ENCODE results near the gene GSS. TPM values are rescaled to one million over a fixed set of nuclear protein-coding genes. Genes with fewer than 3 reads are reported as not detected.

The GSS gene
- total and polyA plus RNA-seq, 4 donors: 20.8 to 38.8 (median 35.4) TPM

DNA sequence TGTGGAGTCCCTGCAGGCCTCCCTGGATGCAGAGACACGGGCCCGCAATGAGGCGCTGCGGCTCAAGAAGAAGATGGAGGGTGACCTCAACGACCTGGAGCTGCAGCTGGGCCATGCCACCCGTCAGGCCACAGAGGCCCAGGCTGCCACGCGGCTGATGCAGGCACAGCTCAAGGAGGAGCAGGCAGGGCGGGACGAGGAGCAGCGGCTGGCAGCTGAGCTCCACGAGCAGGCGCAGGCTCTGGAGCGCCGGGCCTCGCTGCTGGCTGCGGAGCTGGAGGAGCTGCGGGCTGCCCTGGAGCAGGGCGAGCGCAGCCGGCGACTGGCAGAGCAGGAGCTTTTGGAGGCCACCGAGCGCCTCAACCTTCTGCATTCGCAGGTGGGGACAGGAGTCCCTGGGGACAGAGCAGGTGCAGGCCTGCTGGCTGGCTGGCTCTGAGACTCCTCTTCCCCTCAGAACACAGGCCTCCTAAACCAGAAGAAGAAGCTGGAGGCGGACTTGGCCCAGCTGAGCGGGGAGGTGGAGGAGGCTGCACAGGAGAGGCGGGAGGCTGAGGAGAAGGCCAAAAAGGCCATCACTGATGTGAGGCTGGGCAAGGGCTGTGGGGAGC lies 44.8 kb upstream of the GSS start:
- no peak overlapping the region for H3K27ac ChIP-seq (ENCODE audit: low read depth in 1 of 2, low read length in 2 of 2)
- no peak for DNase-seq (ENCODE audit: low spot score)
- H3K36me3 ChIP-seq (ENCODE audit: control insufficient read depth in 4 of 4, insufficient read depth in 3 of 4, low read depth in 1 of 4, low read length in 3 of 4): peaks cover 30 to 85% (median 34%) of the 10 kb centered on the region in 4 donors
- H3K4me1 ChIP-seq (ENCODE audit: control insufficient read depth in 4 of 4, insufficient read depth in 4 of 4, low read length in 3 of 4): peaks cover 2 to 23% (median 10%) of the 10 kb centered on the region in 4 donors
- no peaks in the 10 kb centered on the region for H3K27me3 ChIP-seq (ENCODE audit: control insufficient read depth in 4 of 4, insufficient read depth in 4 of 4, low read length in 3 of 4)
- H3K9ac ChIP-seq (ENCODE audit: low read depth in 1 of 2, low read length in 2 of 2): no peak overlapping the region
- 96% methylated on average over 28 of the region's 28 CpGs for WGBS
- H3K9me3 ChIP-seq (ENCODE audit: control insufficient read depth in 4 of 4, low read length in 3 of 4): no peaks in the 10 kb centered on the region
- TF ChIP-seq, protein P1, sequence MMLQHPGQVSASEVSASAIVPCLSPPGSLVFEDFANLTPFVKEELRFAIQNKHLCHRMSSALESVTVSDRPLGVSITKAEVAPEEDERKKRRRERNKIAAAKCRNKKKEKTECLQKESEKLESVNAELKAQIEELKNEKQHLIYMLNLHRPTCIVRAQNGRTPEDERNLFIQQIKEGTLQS (IDR thresholded peaks at IDR 0.05): no peak
- TF ChIP-seq YY1 (IDR thresholded peaks at IDR 0.05) (no peak), TAF1 (conservative IDR thresholded peaks at IDR 0.05) (no peak), GABPA (IDR thresholded peaks at IDR 0.05 in 1 of 2, conservative IDR thresholded peaks at IDR 0.05 in 1 of 2) (no peak), RAD21 (IDR thresholded peaks at IDR 0.05) (no peak), FOXA1 (IDR thresholded peaks at IDR 0.05) (no peak), SP1 (IDR thresholded peaks at IDR 0.05) (no peak), EGR1 (IDR thresholded peaks at IDR 0.05; ENCODE audit: low read depth in 2 of 2) (no peak), RXRA (IDR thresholded peaks at IDR 0.05) (no peak), FOXA2 (IDR thresholded peaks at IDR 0.05) (no peak), HNF4G (IDR thresholded peaks at IDR 0.05) (no peak), JUND (IDR thresholded peaks at IDR 0.05) (no peak), HNF4A (conservative IDR thresholded peaks at IDR 0.05) (no peak)
- TF ChIP-seq, protein P2, sequence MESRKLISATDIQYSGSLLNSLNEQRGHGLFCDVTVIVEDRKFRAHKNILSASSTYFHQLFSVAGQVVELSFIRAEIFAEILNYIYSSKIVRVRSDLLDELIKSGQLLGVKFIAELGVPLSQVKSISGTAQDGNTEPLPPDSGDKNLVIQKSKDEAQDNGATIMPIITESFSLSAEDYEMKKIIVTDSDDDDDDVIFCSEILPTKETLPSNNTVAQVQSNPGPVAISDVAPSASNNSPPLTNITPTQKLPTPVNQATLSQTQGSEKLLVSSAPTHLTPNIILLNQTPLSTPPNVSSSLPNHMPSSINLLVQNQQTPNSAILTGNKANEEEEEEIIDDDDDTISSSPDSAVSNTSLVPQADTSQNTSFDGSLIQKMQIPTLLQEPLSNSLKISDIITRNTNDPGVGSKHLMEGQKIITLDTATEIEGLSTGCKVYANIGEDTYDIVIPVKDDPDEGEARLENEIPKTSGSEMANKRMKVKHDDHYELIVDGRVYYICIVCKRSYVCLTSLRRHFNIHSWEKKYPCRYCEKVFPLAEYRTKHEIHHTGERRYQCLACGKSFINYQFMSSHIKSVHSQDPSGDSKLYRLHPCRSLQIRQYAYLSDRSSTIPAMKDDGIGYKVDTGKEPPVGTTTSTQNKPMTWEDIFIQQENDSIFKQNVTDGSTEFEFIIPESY (IDR thresholded peaks at IDR 0.05): no peak
- TF ChIP-seq, protein P3, sequence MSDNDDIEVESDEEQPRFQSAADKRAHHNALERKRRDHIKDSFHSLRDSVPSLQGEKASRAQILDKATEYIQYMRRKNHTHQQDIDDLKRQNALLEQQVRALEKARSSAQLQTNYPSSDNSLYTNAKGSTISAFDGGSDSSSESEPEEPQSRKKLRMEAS (IDR thresholded peaks at IDR 0.05): no peak
- TF ChIP-seq, protein P4, sequence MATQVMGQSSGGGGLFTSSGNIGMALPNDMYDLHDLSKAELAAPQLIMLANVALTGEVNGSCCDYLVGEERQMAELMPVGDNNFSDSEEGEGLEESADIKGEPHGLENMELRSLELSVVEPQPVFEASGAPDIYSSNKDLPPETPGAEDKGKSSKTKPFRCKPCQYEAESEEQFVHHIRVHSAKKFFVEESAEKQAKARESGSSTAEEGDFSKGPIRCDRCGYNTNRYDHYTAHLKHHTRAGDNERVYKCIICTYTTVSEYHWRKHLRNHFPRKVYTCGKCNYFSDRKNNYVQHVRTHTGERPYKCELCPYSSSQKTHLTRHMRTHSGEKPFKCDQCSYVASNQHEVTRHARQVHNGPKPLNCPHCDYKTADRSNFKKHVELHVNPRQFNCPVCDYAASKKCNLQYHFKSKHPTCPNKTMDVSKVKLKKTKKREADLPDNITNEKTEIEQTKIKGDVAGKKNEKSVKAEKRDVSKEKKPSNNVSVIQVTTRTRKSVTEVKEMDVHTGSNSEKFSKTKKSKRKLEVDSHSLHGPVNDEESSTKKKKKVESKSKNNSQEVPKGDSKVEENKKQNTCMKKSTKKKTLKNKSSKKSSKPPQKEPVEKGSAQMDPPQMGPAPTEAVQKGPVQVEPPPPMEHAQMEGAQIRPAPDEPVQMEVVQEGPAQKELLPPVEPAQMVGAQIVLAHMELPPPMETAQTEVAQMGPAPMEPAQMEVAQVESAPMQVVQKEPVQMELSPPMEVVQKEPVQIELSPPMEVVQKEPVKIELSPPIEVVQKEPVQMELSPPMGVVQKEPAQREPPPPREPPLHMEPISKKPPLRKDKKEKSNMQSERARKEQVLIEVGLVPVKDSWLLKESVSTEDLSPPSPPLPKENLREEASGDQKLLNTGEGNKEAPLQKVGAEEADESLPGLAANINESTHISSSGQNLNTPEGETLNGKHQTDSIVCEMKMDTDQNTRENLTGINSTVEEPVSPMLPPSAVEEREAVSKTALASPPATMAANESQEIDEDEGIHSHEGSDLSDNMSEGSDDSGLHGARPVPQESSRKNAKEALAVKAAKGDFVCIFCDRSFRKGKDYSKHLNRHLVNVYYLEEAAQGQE (IDR thresholded peaks at IDR 0.05): no peak
- TF ChIP-seq, protein P5, sequence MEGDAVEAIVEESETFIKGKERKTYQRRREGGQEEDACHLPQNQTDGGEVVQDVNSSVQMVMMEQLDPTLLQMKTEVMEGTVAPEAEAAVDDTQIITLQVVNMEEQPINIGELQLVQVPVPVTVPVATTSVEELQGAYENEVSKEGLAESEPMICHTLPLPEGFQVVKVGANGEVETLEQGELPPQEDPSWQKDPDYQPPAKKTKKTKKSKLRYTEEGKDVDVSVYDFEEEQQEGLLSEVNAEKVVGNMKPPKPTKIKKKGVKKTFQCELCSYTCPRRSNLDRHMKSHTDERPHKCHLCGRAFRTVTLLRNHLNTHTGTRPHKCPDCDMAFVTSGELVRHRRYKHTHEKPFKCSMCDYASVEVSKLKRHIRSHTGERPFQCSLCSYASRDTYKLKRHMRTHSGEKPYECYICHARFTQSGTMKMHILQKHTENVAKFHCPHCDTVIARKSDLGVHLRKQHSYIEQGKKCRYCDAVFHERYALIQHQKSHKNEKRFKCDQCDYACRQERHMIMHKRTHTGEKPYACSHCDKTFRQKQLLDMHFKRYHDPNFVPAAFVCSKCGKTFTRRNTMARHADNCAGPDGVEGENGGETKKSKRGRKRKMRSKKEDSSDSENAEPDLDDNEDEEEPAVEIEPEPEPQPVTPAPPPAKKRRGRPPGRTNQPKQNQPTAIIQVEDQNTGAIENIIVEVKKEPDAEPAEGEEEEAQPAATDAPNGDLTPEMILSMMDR (IDR thresholded peaks at IDR 0.05; ENCODE audit: low read depth, low read length, missing input control): no peak
- H3K4me3 ChIP-seq (ENCODE audit: low read depth in 1 of 3, low read length in 3 of 3): no peak overlapping the region
